Parathyroid adenoma (tissue), 2 donors: ENCODE data around the gene SCARB2.
A peak's percentile ranks its signal among the peaks of the same experiment; 100 is the strongest.

Experiments used
- H2AFZ ChIP-seq: fragments of 300-600 bp; sonication (generic); one replicate; pipeline ENCODE4 v1.7.0; 2017; ENCODE audit warnings: antibody characterized with exemption, mild to moderate bottlenecking
- H3K27ac ChIP-seq: fragments of 300-600 bp; sonication (generic); one replicate; pipeline ENCODE4 v1.7.0; 2017
- H3K27me3 ChIP-seq: fragments of 300-600 bp; sonication (generic); one replicate; pipeline ENCODE4 v1.7.0; 2017; ENCODE audit warnings: low read length; ENCODE audit not compliant: control insufficient read depth, insufficient read depth
- H3K36me3 ChIP-seq: fragments of 300-600 bp; sonication (generic); one replicate; pipeline ENCODE4 v1.7.0; 2017; ENCODE audit warnings: low read length; ENCODE audit not compliant: control insufficient read depth, insufficient read depth
- H3K4me1 ChIP-seq: fragments of 300-600 bp; sonication (generic); one replicate; pipeline ENCODE4 v1.7.0; 2017; ENCODE audit warnings: control low read depth
- H3K4me2 ChIP-seq: fragments of 300-600 bp; sonication (generic); one replicate; pipeline ENCODE4 v1.7.0; 2017; ENCODE audit warnings: low read length
- H3K4me3 ChIP-seq: fragments of 300-600 bp; sonication (generic); one replicate; pipeline ENCODE4 v1.7.0; 2017; ENCODE audit warnings: low read depth, low read length
- H3K79me2 ChIP-seq: fragments of 300-600 bp; sonication (generic); one replicate; pipeline ENCODE4 v1.7.0; 2017; ENCODE audit warnings: control low read depth
- H3K9ac ChIP-seq: fragments of 300-600 bp; sonication (generic); one replicate; pipeline ENCODE4 v1.7.0; 2017; ENCODE audit warnings: mild to moderate bottlenecking
- H3K9me3 ChIP-seq: fragments of 300-600 bp; sonication (generic); one replicate; pipeline ENCODE4 v1.7.0; 2017; ENCODE audit warnings: low read length; ENCODE audit not compliant: control insufficient read depth
- CTCF ChIP-seq: fragments of 300-600 bp; sonication (generic); IDR thresholded peaks from one replicate; pipeline ENCODE4 v1.7.0; 2017; ENCODE audit warnings: antibody characterized with exemption, mild to moderate bottlenecking
- donor health status: primary hyperparathyroidism.

Gene SCARB2

GRCh38 chr4:76200771-76201231 lies 12.8 kb downstream of the SCARB2 start:
- H3K9me3 ChIP-seq = no peaks in the 10 kb centered on the region
- H3K27me3 ChIP-seq = no peaks in the 10 kb centered on the region
- H3K4me1 ChIP-seq = peaks cover 3% of the 10 kb centered on the region
- H3K9ac ChIP-seq = no peak overlapping the region
- no peak for TF ChIP-seq CTCF
- H3K27ac ChIP-seq = no peak overlapping the region
- H2AFZ ChIP-seq = no peak overlapping the region
- H3K4me3 ChIP-seq = no peak overlapping the region
- no peaks in the 10 kb centered on the region for H3K36me3 ChIP-seq
- peaks cover 35% of the 10 kb centered on the region for H3K79me2 ChIP-seq
- H3K4me2 ChIP-seq = no peak overlapping the region

- Histone ChIP-seq H3K36me3 (no peaks in the 10 kb centered on the region), H3K4me3 (no peak overlapping the region), H3K4me1 (peaks cover 3% of the 10 kb centered on the region), H3K9ac (no peak overlapping the region), H3K27me3 (no peaks in the 10 kb centered on the region), H2AFZ (no peak overlapping the region), H3K4me2 (no peak overlapping the region), H3K9me3 (no peaks in the 10 kb centered on the region), H3K27ac (no peak overlapping the region), H3K79me2 (peaks cover 32% of the 10 kb centered on the region)
- TF ChIP-seq CTCF = no peak
Measured at GRCh38 chr4:76199664-76200211, 13.9 kb downstream of the SCARB2 start.

GRCh38 chr4:76198411-76199237 lies 15.0 kb downstream of the SCARB2 start:
- Histone ChIP-seq H3K27me3 (no peaks in the 10 kb centered on the region), H2AFZ (no peak overlapping the region), H3K9ac (no peak overlapping the region), H3K4me3 (no peak overlapping the region), H3K79me2 (peaks cover 25% of the 10 kb centered on the region), H3K9me3 (no peaks in the 10 kb centered on the region), H3K4me1 (peaks cover 3% of the 10 kb centered on the region), H3K36me3 (no peaks in the 10 kb centered on the region), H3K4me2 (peak overlapping the region; percentile 10), H3K27ac (peak overlapping the region; percentile 19)
- no peak for TF ChIP-seq CTCF

- Histone ChIP-seq H2AFZ (no peak overlapping the region), H3K27me3 (no peaks in the 10 kb centered on the region), H3K4me2 (no peak overlapping the region), H3K27ac (peak overlapping the region; percentile 19), H3K9ac (no peak overlapping the region), H3K4me3 (no peak overlapping the region), H3K36me3 (no peaks in the 10 kb centered on the region), H3K79me2 (peaks cover 24% of the 10 kb centered on the region), H3K9me3 (no peaks in the 10 kb centered on the region), H3K4me1 (peaks cover 3% of the 10 kb centered on the region)
- TF ChIP-seq CTCF = no peak
Measured at GRCh38 chr4:76197971-76198410, 15.6 kb downstream of the SCARB2 start.
